SIG-M5 (cell line): ENCODE data around the gene ZFYVE9.
"Not testable (repeated sequence)": the region's sequence is repeated elsewhere in the genome, so short reads cannot be mapped to it uniquely, and the experiment has no call there.

Experiments used
- DNase-seq: peaks from one replicate; lab custom pipeline; 2025; lab: John Stamatoyannopoulos, UW

Gene ZFYVE9

DNA sequence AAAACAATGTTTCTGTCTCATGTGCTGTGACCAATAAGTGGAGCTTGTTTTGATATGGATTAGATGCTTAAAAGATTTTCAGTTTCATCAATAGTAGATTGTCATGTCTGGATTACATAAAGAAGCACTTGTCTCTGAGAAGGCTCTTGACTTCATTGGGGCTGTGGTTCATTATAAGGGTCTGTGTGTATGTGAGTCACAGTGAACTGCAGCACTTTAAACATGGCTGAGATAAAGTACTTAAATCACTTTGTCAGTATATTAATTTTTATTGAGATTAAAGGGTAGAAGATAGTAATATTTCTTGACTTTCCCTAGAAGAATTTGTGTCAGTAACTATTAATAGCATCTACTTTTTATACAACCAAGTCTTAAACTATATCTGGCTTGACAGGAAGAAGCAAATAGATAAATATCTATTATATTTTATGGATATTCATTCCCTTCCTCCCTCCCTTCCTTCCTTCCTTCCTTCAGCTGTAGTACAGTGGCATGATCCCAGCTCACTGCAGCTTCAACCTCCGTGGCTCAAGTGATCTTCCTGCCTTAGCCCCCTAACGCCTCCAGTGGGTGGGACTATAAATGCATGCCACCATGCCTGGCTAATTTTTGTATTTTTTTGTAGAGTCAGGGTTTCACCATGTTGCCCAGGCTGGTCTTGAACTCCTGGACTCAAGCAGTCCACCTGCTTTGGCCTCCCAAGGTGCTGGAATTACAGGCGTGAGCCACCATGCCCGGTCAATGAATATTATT, 48.8 kb downstream of the ZFYVE9 start:
- no peak for DNase-seq

DNA sequence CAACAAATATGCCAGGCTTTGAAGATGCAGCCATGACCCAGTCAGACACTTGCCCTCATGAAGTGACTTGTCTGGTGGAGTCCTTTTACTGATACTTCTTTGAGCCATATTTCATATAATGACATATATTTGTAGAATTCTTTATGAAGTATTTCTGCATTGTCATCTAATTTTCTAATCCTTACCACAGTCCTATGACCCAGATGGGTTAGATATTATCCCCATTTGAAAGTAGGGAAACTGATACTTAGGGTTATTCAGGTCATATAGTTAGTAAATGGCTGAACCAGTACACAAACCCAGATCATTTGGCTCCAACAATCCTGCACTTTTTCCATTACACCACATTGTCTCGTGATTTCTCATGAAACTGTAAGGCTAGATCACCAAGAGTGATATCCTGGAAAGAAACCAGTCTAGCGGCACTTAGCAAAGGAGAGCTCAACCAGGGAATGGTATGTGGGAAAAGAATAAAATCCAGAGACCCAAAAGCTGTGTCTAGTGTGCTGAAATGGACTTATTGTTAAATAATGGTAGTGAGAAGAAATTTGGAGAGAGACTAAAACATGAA, 49.6 kb downstream of the ZFYVE9 start:
- no peak for DNase-seq

DNA sequence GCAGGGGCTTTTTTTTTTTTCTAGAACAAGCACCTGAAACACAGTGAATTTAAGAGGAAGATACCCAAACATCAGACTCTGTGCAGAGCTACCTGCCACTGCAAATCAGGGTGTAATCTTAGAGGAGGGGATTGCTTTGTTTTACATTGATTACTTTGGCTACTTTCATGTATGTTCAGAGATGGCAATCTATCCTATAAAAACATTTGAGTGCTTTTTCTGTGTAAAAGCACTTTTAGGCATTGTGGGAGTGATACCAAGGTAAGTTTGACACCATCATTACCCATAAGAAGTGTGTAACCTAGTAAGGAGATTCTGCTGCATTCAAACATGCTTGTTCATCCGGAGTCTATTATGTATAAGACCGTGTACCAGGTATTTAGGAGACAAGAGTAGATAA, 50.1 kb downstream of the ZFYVE9 start:
- DNase-seq: no peak

DNA sequence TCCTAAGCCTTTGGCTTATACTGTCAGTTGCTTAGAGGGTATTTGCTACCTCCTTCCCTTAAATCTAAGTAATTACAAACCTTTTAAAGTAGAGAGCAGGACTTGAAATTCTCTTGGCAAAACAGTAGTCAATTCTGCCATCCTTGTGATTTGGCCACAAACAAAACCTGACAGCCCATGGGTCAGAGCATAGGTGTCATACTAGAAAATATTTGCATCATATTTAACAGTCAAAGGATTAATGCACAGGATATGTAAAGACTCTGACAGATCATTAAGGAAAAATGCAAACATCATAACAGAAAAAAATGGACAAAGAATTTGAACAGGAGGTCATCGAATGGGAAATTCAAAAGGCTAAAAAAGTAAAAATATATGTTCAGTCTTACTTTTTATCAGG, 50.5 kb downstream of the ZFYVE9 start:
- no peak for DNase-seq

DNA sequence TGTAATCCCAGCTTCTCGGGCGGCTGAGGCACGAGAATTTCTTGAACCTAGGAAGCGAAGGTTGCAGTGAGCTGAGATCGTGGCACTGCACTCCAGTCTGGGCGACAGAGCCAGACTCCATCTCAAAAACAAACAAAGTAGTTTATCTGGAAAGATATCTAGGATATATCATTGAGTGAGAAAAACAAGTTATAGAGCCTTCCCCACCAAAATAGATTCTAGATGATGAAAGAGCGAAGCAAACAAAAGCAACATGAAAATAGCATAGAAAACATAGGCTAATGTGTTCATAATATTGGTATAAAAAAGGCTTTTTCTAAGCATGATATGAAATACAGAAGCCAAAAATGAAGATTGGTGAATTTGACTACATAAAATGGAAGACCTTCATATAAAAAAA, 52.1 kb downstream of the ZFYVE9 start:
- no peak for DNase-seq

DNA sequence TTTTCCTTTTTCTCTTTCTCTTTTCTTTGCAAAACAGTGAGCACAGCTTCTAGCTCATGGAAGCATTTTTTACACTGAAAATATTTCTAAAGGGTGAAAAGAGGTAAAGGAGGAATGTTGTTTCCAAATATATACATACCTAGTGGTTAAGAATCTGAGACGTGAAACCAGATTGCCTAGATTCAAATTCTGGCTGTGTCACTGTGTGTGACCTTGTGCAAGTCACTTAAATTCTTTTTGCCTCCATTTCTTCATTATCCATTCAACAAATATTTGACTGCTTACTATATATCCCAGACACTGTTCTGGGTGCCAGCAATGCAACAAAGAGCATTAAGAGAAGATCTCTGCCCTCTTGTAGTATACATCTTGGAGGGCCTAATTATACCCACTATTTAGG, 53.3 kb downstream of the ZFYVE9 start:
- no peak for DNase-seq

DNA sequence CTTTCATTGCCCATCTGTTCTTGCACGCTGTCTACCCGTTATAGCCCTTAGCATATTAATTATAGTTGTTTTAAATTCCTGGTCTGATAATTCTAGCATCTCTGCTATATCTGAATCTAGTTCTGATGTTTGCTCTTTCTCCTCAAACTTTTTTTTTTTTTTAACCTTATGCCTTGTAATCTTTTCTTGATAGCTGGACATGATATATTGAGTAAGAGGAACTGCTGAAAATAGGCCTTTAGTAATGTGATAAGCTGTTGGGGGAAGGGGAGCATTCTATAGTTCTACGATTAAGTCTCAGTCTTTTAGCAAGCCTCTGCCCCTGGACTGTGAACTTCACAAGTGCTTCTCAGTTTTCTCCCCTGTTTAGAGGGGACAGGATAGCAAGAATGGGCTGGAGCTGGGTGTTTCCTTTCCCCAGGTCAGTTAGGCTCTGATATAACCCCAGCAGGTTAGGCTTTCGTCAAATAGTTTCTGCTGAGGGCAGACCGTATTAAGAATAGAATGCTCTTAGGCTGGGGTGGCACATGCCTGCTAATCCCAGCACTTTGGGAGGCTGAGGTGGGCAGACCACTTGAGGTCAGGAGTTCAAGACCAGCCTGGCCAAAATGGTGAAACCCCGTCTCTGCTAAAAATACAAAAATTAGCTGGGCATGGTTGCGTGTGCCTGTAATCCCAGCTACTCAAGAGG, 62.2 kb downstream of the ZFYVE9 start:
- no peak for DNase-seq

DNA sequence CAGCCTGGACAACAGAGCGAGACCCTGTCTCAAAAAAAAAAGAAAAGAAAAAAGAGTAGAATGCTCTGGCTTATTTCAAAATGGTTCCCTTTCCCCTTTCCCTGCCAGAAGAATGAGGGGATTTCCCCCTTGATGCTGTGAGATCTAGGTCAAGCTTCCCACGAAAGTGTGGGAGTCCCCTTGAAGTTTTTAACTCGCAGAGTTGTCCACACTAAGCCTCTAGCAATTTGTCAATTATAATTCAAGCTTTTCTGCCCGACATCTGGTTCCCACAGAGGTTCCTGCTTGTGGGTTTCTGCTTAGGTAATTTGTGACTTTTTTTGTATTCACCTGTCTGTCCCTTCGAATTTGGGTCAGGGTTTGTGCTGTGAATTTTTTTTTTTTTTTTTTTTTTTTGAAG, 62.8 kb downstream of the ZFYVE9 start:
- no peak for DNase-seq

DNA sequence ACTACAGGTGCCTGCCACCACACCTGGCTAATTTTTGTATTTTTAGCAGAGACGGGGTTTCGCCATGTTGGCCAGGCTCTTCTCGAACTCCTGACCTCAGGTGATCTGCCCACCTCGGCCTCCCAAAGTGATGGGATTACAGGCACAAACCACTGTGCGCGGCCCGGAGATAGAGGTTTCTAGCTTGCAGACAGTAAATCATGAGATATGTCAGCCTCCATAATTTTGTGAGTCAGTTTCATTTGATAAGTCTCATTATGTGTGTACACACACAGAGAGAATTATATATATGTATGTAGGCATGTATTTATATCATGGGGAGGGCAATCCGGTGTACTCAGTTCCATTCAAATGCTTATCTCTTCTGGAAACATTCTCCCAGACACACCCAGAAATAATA, 64.8 kb downstream of the ZFYVE9 start:
- not testable (repeated sequence) for DNase-seq

DNA sequence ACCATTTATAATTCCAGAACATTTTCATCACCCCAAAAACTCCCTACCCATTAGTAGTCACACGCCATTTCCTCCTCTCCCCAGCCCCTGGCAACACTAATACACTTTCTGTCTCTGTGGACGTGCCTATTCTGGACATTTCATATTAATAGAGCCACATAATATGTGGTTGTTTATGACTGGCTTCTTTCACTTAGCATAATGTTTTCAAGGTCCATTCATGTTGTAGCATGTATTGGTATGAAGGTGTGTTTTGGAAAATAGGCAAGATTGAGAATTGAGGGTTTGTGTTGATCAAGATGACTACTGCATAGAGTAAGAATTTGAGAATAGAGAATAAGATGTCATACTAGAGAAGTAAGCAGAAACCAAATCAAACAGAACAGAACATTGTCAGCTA, 67.5 kb downstream of the ZFYVE9 start:
- no peak for DNase-seq

DNA sequence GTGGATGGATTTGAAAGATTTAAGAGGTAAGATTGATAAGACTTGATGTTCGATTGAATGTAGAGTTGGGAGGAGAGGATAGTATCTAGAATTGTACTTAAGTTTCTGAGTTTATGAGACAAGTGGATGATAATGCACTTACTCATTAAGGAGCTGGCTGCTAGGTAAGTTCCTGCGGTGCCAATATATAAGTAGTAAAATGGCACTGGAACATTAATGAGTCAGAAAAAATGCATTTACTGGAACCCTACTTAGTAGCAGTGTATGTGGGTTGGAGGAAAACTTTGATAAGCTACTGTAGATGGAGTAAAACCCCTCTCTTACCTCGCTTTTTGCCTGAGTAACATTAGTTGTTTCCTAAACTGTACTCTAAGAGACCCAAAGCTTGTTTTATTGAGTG, 68.2 kb downstream of the ZFYVE9 start:
- no peak for DNase-seq

DNA sequence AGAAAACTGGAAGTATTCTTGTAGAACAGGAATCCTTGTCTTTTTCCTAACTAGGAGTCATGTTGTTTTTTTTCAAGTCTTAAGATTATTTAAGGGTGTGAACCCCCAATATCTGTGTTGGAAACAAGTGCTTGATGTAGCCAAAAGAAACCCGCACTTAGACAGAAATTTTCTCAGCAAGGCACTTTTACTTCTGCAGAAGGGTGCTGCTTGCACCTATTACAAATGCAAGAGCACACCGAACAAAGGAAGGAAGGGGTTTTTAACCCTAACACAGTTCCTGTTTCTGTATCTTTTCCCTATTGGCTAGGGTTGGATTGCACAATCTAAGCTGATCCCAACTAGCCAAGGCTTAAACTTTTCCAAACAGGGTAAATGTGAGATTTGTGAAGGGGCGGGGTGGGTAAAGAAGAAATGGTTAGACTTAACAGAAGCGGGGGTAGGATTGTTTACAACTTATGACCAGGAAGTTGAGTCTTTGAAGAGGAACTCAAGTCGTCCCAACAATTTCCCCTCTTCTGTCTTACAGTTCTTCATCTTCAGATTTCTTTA, 75.1 kb downstream of the ZFYVE9 start:
- DNase-seq: no peak

DNA sequence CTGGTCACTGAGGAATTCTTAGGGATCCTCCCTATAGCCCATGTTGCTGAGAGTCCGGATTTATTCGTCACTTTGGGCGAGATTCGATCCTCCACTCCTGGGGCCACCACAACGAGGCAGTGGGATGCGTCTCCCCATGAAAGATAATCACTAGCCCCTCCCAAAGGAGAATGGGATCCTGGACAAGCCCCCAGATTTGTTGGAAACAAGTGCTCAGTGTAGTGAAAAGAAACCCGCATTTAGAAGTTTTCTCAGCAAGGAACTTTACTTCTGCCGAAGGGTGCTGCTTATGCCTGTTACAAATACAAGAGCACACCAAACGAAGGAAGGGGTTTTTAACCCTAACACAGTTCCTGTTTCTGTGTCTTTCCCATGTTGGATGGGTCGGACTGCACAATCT, 83.3 kb downstream of the ZFYVE9 start:
- no peak for DNase-seq

DNA sequence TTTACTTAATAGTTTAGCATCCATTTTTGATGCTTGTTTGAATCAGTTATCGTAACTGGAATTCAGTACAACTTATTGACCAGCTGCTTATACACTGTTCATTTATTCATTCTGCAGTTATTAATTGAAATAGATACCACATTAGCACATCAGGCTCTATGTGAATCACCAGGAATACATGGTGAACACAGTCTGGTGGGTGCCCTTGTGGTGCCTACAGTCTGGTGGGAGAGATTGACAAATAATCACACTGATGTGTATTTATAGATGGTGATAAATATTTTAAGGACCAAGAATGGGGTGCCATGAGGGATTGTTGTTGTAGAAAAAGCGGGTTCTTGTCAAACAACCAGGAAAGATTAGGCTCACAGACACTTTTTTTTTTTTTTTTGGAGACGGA, 87.6 kb downstream of the ZFYVE9 start:
- no peak for DNase-seq

DNA sequence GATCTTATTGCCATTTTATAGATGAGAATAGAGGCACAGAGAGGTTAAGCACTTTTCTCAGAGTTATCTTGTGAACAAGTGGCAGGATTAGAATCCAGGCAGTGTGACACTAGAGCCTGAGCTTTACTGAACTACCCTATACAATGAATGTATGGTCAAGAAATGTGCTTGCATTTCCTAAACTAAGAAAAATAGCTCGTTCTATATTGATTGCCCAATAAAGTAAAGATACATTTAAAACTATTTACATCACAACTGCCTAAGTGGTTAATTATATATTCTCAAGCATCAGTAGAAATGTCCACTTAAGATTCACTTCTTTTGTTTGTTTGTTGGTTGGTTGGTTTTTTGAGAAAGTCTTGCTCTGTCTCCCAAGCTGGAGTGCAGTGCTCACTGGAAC, 91.6 kb downstream of the ZFYVE9 start:
- DNase-seq: no peak

DNA sequence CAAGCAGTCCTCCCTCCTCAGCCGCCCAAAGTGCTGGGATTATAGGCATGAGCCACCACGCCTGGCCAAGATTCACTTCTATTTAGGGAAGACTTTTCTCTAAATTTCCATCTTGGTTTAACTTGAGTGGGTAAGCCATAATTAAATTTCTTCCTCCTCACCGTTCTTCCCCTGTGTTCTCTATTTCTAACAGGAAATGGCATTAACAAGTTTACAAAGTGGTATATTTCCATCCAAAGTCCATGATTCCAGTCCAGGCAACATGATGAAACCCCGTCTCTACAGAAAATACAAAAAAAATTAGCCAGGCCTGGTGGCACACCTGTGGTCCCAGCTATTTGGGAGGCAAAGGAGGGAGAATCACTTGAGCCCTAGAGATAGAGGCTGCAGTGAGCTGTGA, 92.1 kb downstream of the ZFYVE9 start:
- no peak for DNase-seq

DNA sequence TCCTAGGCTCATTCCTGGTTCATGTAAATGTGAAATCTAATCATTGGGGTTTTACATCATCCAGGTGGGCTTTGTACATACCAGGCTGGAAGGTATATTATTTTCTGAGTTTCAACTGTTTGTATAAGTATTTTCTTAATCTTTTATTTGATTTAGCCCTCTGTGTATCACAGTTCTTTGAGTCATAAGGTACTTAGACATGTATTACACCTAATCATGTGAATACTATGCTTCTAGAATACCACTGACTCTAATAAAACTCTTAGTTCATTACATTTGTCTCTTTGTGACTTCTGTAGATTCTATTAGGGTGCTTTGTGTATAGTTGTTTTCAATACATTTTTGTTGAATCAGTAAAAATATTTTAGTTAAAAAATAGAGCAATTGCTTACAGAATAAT, 92.8 kb downstream of the ZFYVE9 start:
- no peak for DNase-seq

DNA sequence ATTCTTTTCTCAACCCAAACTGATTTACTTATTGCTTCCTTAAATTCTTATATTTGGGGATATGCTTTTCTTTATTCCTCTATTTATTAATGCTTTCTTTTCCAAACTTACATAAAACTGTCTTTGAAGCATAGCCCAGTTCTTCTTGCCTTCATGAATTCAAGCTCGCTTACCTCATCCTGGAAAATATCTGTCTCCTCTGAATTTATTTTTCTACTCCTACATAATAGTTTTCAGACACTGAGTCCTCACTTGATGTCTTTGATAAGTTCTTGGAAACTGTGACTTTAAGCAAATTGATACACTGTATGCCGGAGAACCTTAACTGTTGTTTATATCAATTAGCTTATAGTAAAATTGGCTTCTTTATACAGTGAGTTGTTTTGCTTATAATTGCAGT, 93.8 kb downstream of the ZFYVE9 start:
- no peak for DNase-seq

DNA sequence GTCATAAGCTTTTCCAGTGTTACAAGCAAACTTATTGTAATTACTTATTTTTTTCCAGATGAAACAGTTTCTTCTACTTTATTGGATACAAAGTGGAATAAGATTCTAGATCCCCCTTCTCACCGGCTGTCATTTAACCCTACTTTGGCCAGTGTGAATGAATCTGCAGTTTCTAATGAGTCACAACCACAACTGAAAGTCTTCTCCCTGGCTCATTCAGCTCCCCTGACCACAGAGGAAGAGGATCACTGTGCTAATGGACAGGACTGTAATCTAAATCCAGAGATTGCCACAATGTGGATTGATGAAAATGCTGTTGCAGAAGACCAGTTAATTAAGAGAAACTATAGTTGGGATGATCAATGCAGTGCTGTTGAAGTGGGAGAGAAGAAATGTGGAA, 95.5 kb downstream of the ZFYVE9 start:
- no peak for DNase-seq

DNA sequence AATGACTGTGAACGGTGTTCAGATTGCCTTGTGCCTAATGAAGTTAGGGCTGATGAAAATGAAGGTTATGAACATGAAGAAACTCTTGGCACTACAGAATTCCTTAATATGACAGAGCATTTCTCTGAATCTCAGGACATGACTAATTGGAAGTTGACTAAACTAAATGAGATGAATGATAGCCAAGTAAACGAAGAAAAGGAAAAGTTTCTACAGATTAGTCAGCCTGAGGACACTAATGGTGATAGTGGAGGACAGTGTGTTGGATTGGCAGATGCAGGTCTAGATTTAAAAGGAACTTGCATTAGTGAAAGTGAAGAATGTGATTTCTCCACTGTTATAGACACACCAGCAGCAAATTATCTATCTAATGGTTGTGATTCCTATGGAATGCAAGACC, 96.6 kb downstream of the ZFYVE9 start:
- no peak for DNase-seq

DNA sequence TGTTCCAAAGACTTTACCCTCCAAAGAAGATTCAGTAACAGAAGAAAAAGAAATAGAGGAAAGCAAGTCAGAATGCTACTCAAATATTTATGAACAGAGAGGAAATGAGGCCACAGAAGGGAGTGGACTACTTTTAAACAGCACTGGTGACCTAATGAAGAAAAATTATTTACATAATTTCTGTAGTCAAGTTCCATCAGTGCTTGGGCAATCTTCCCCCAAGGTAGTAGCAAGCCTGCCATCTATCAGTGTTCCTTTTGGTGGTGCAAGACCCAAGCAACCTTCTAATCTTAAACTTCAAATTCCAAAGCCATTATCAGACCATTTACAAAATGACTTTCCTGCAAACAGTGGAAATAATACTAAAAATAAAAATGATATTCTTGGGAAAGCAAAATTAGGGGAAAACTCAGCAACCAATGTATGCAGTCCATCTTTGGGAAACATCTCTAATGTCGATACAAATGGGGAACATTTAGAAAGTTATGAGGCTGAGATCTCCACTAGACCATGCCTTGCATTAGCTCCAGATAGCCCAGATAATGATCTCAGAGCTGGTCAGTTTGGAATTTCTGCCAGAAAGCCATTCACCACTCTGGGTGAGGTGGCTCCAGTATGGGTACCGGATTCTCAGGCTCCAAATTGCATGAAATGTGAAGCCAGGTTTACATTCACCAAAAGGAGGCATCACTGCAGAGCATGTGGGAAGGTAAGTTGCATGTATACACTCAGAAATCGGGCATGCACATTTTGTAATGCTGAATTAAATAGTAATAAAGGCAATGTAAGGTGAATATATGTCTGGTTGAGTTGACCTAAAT, 97.2 kb downstream of the ZFYVE9 start:
- no peak for DNase-seq

DNA sequence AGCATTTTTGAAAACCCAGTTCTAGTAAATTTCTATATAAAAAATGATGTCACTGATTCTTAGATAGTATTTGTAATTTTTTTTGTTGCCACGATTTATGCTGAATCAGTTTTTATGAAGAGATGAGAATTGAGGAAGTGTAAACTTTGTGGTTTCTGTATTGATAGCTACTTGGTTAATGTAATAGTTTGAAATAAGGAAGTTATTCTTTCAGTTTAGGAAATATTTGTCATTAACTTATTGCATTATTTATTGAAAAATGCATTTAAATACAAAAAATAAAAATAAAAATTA, 97.8 kb downstream of the ZFYVE9 start:
- DNase-seq: peak; percentile 68
